ENCODE data around the gene MIGA1.

- no peak for TF ChIP-seq CTCF (IDR thresholded peaks at IDR 0.05)
- no peak for TF ChIP-seq EP300 (IDR thresholded peaks at IDR 0.05)
- no peak for TF ChIP-seq POLR2AphosphoS5 (IDR thresholded peaks at IDR 0.05)
Measured at GRCh38 chr1:77828098-77828497, 48.6 kb downstream of the MIGA1 start.
